Suprapubic skin (tissue), 4 donors: ENCODE results near the gene ZBTB16. TPM values are rescaled to one million over a fixed set of nuclear protein-coding genes. Genes with fewer than 3 reads are reported as not detected.

Experiments
- DNase-seq, 2 donors: peaks; one replicate each; pipeline ENCODE4 v3.0.0-alpha.2; 2019; ENCODE audit warnings: low spot score in 2 of 2
- H3K27ac ChIP-seq: fragments of 200-600 bp; sonication (generic); one replicate; pipeline ENCODE4 v1.5.1; 2019
- H3K27me3 ChIP-seq: fragments of 200-600 bp; sonication (generic); one replicate; pipeline ENCODE4 v1.5.1; 2019
- H3K36me3 ChIP-seq: fragments of 200-600 bp; sonication (generic); one replicate; pipeline ENCODE4 v1.5.1; 2019
- H3K4me1 ChIP-seq: fragments of 200-600 bp; sonication (generic); one replicate; pipeline ENCODE4 v1.5.1; 2019
- H3K4me3 ChIP-seq: fragments of 200-600 bp; sonication (generic); one replicate; pipeline ENCODE4 v1.5.1; 2019; ENCODE audit warnings: mild to moderate bottlenecking
- H3K9me3 ChIP-seq: fragments of 200-600 bp; sonication (generic); one replicate; pipeline ENCODE4 v1.5.1; 2019
- EP300 ChIP-seq: sonication (generic); formaldehyde crosslinking; IDR thresholded peaks from one replicate; pipeline ENCODE4 v1.6.1; 2017; ENCODE audit warnings: antibody characterized with exemption
- POLR2A ChIP-seq, 2 donors: fragments of 450-650 bp; IDR thresholded peaks; one replicate each; pipeline ENCODE4 v1.6.1; 2017; ENCODE audit warnings: antibody characterized with exemption in 2 of 2, mild to moderate bottlenecking in 2 of 2, moderate library complexity in 2 of 2
- POLR2AphosphoS5 ChIP-seq, 3 donors: sonication (generic); formaldehyde crosslinking; IDR thresholded peaks; one replicate each; pipeline ENCODE4 v1.6.1; 2017; ENCODE audit warnings: antibody characterized with exemption in 3 of 3
- WGBS: methylation state at CpG from one replicate; pipeline ENCODE4 v1.1.5; 2018; 5-methylcytosine and 5-hydroxymethylcytosine counted together
- total RNA-seq, 4 donors: library from RNA; depleted of rRNA; stranded (reverse); fragments of >200 nt; gene quantifications; one replicate each; pipeline ENCODE4 v1.1.0, GENCODE V29; 2016
- TF ChIP-seq, protein P1 (sequence below), 2 donors: fragments of 200-600 bp in 1 of 2; fragments of 450-650 bp in 1 of 2; sonication (generic) in 1 of 2; IDR thresholded peaks; one replicate each; pipeline ENCODE4 v1.5.1; 2016 to 2019; ENCODE audit warnings: antibody characterized with exemption in 2 of 2, mild to moderate bottlenecking in 1 of 2, moderate library complexity in 1 of 2

ZBTB16 gene
- total RNA-seq, 4 donors from 2014 or later = 142 to 474 (median 232) TPM

DNA sequence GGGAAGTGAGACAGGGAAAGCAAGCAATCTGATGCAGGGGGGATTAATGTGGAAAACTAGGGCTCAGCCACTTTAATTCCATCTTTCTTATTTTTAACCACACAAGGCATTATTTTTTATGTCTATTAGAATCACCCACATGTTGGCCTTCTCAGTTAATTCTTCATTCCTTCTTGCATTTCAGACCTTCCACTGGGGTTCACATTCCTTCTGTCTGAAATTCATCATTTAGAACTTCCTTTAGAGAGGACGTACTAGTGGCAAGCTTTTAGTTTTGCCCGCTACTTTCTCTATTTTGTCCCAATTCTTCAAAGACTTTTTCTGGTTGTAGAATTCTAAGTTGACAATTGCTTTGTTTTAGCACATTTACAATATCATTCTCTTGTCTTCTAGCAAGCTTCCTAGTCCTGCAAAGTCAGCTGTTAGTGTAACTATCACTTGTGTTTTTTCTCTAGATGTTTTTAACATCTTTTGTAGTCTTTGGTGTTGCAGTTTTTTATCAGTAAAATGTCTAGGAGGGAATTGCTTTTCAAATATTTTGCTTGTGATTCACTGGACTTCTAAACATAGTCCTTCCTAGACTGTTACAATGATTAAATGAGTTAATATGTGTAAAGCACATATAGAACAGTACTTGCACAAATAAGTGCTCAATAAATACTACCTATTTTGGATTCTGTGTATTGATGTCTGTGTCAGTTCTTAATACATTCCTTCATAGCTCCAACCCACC lies 231.2 kb downstream of the ZBTB16 start:
- H3K27me3 ChIP-seq = no peaks in the 10 kb centered on the region
- TF ChIP-seq, protein P1, sequence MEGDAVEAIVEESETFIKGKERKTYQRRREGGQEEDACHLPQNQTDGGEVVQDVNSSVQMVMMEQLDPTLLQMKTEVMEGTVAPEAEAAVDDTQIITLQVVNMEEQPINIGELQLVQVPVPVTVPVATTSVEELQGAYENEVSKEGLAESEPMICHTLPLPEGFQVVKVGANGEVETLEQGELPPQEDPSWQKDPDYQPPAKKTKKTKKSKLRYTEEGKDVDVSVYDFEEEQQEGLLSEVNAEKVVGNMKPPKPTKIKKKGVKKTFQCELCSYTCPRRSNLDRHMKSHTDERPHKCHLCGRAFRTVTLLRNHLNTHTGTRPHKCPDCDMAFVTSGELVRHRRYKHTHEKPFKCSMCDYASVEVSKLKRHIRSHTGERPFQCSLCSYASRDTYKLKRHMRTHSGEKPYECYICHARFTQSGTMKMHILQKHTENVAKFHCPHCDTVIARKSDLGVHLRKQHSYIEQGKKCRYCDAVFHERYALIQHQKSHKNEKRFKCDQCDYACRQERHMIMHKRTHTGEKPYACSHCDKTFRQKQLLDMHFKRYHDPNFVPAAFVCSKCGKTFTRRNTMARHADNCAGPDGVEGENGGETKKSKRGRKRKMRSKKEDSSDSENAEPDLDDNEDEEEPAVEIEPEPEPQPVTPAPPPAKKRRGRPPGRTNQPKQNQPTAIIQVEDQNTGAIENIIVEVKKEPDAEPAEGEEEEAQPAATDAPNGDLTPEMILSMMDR (IDR thresholded peaks at IDR 0.05) = no peak
- TF ChIP-seq POLR2A (IDR thresholded peaks at IDR 0.05) (no peak), POLR2AphosphoS5 (IDR thresholded peaks at IDR 0.05) (no peak), EP300 (no peak)
- no peaks in the 10 kb centered on the region for H3K36me3 ChIP-seq
- H3K27ac ChIP-seq = peak overlapping the region; percentile 94
- 85% methylated on average over 2 of the region's 2 CpGs for WGBS
- H3K4me3 ChIP-seq = peak overlapping the region; percentile 23
- peaks cover 31% of the 10 kb centered on the region for H3K4me1 ChIP-seq
- DNase-seq = no peak
- no peaks in the 10 kb centered on the region for H3K9me3 ChIP-seq

DNA sequence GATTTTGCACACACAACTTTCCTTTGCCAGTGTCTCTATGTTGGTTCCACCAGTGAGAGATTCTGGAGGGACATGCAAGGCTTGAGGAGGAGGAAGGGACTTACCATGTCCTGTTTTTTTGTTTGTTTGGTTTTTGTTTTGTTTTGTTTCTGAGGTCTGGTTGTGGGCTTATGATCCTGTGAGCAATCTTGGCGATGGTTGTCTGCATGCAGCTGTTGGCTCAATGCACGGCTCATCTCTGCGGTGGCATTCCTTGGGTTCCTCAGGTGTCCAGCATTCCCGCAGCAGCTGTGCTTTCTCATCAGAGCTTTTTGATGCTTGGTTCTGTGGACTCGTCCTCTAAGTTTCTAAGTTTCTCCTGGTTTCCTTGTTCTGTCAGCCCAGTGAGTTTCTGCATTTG lies 231.9 kb downstream of the ZBTB16 start:
- peaks cover 33% of the 10 kb centered on the region for H3K4me1 ChIP-seq
- DNase-seq = no peak
- peak overlapping the region; percentile 94 for H3K27ac ChIP-seq
- TF ChIP-seq POLR2AphosphoS5 (IDR thresholded peaks at IDR 0.05) = no peak
- TF ChIP-seq POLR2A (IDR thresholded peaks at IDR 0.05) = no peak
- TF ChIP-seq, protein P1 (IDR thresholded peaks at IDR 0.05) = no peak
- no peak for TF ChIP-seq EP300
- WGBS = 73% methylated on average over 5 of the region's 5 CpGs
- H3K9me3 ChIP-seq = no peaks in the 10 kb centered on the region
- peak overlapping the region; percentile 23 for H3K4me3 ChIP-seq
- no peaks in the 10 kb centered on the region for H3K27me3 ChIP-seq
- H3K36me3 ChIP-seq = no peaks in the 10 kb centered on the region

DNA sequence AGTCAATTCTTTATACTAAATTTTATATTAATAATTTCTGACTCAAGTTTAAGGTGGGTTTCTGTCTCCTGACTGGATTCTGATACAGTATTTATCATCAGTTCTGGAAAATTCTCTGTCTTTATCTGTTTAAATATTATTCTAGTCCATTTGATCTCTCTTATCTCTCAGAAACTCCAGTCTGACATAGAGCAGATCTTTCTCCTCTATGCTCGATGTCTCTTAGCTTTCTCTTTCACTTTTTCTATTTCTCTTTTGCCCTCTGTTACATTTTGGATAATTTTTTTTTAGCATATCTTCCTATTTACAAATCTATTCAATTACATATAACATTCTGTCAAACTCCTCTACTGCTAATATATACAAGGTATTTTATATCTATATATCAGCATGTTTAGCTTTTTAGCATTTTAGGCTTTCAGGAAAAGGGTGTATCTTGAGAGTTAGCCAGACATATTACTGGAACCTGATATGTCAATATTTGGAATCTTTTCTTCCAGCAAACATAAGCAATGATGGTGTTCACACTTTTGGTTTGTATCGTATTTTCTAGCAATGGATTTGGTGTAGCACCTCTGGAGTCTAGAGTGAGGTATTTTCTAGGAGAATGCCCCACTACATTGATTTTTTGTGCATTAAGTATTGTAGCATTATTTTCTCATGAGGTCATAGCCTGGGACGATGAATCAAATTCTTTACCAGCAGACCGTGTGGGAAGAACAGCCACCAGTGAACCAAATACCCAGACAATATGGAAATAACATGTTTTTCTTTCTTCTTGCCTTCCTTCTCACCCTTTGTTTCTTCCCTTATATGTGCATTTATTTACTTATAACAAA lies 232.6 kb downstream of the ZBTB16 start:
- no peak for DNase-seq

DNA sequence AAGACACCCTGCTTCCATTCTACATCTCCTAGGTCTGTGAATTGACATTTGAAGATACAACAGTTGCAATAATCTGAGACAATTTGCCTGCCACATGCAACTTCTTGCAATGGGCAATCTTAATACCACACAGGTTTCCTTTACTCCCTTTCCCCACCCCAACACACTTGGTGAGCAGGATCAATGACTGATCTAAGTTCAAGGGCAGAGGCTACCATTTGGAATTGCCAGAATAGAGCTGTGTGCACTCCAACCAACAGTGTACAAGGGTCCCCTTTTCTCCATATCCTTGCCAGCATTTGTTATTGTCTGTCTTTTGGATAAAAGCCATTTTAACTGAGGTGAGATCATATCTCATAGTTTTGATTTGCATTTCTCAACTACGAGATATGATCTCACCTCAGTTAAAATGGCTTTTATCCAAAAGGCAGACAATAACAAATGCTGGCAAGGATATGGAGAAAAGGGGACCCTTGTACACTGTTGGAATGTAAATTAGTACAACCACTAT lies 233.7 kb downstream of the ZBTB16 start:
- H3K27me3 ChIP-seq = no peaks in the 10 kb centered on the region
- H3K9me3 ChIP-seq = no peaks in the 10 kb centered on the region
- H3K36me3 ChIP-seq = no peaks in the 10 kb centered on the region
- TF ChIP-seq EP300 (no peak), POLR2AphosphoS5 (IDR thresholded peaks at IDR 0.05) (no peak), POLR2A (IDR thresholded peaks at IDR 0.05) (no peak)
- TF ChIP-seq, protein P1 (IDR thresholded peaks at IDR 0.05) = no peak
- no peak for DNase-seq
- no peak overlapping the region for H3K4me3 ChIP-seq
- H3K27ac ChIP-seq = peak overlapping the region; percentile 94
- 41% methylated on average over 1 of the region's 1 CpG for WGBS
- H3K4me1 ChIP-seq = peaks cover 33% of the 10 kb centered on the region

More for the DNA sequence above, 232.6 kb downstream of the ZBTB16 start:
- Histone ChIP-seq H3K4me3 (peak overlapping the region; percentile 23), H3K36me3 (no peaks in the 10 kb centered on the region), H3K4me1 (peaks cover 33% of the 10 kb centered on the region), H3K27ac (peak overlapping the region; percentile 94), H3K9me3 (no peaks in the 10 kb centered on the region), H3K27me3 (no peaks in the 10 kb centered on the region)
- TF ChIP-seq, protein P1 (IDR thresholded peaks at IDR 0.05) = no peak
- TF ChIP-seq EP300 (no peak), POLR2AphosphoS5 (IDR thresholded peaks at IDR 0.05) (no peak), POLR2A (IDR thresholded peaks at IDR 0.05) (no peak)
- 37% methylated on average over 4 of the region's 4 CpGs for WGBS
